K562 (cell line): ENCODE data around the gene CHST10. TPM values are rescaled to one million over a fixed set of nuclear protein-coding genes. Genes with fewer than 3 reads are reported as not detected.

Experiments
- ATAC-seq: fragments of 200-7000 bp; cut with Tn5 transposase; 3 replicates; pipeline ENCODE4 v1.9.1; 2020; ENCODE audit warnings: moderate library complexity
- BruUV-seq: library from RNA; stranded (reverse); fragments of 400-500 nt; replicated peaks from 2 replicates; lab custom pipeline; 2021; lab: Mats Ljungman, UMichigan
- CTCF ChIA-PET: fragments of 300-600 bp; formaldehyde crosslinking; extraction: SDS; loops from one replicate; lab custom pipeline; 2021; ENCODE audit warnings: low intra/inter-chr PET ratio; lab: Yijun Ruan, JAX
- POLR2A ChIA-PET: fragments of 300-600, 350-650 bp; sonication (Branson Sonifier 250); formaldehyde crosslinking; extraction: SDS; loops from one replicate; lab custom pipeline; 2021; ENCODE audit warnings: antibody characterized with exemption, inconsistent platforms; lab: Yijun Ruan, JAX
- DNase-seq, 4 experiments: peaks; one replicate each; pipeline versions ENCODE4 v3.0.0 to v3.0.0-alpha.2; 2011 to 2018; ENCODE audit warnings: low spot score in 3 of 4, mixed read lengths in 3 of 4; ENCODE audit errors: extremely low read depth in 1 of 4
- FAIRE-seq: peaks from 2 replicates; lab custom pipeline; 2011; peaks lifted over from hg19 to GRCh38; lab: Jason Lieb, UNC
- H2AFZ ChIP-seq: 2 replicates; pipeline ENCODE4 v1.6.0; 2011; ENCODE audit warnings: low read depth, low read length, control low read depth, inconsistent platforms
- H3K27ac ChIP-seq: fragments of 200-600 bp; 3 replicates; pipeline ENCODE4 v1.8.0; 2011; ENCODE audit warnings: low read depth, mild to moderate bottlenecking, control low read depth, inconsistent platforms, low read length, moderate library complexity, mixed read lengths; ENCODE audit errors: extremely low read depth
- H3K27me3 ChIP-seq, 2 experiments: fragments of 300-600 bp in 1 of 2; 2 replicates in 1 of 2; 3 replicates in 1 of 2; pipeline versions ENCODE4 v1.6.0 to v1.8.0; 2011; ENCODE audit warnings: inconsistent platforms in 2 of 2, low read length in 2 of 2, mild to moderate bottlenecking in 1 of 2, mixed read lengths in 1 of 2, moderate library complexity in 1 of 2; ENCODE audit not compliant: control insufficient read depth in 2 of 2, insufficient read depth in 2 of 2
- H3K36me3 ChIP-seq: fragments of 300-600 bp; 3 replicates; pipeline ENCODE4 v1.8.0; 2011; ENCODE audit warnings: mild to moderate bottlenecking, low read length, inconsistent platforms; ENCODE audit not compliant: control insufficient read depth, insufficient read depth
- H3K4me1 ChIP-seq, 2 experiments: fragments of 200-600 bp in 1 of 2; replicated peaks in 1 of 2; 2 replicates in 1 of 2; 3 replicates in 1 of 2; pipeline versions ENCODE4 v1.5.1 to v1.8.0; 2011; ENCODE audit warnings: inconsistent platforms in 2 of 2, low read length in 2 of 2, mild to moderate bottlenecking in 1 of 2, mixed read lengths in 1 of 2, moderate library complexity in 1 of 2; ENCODE audit not compliant: control insufficient read depth in 2 of 2, insufficient read depth in 2 of 2
- H3K4me2 ChIP-seq: 2 replicates; pipeline ENCODE4 v1.6.1; 2011; ENCODE audit warnings: low read length, control low read depth, inconsistent platforms, mixed read lengths; ENCODE audit not compliant: insufficient read depth
- H3K4me3 ChIP-seq: fragments of 200-600 bp; sonication (generic), shearing (Covaris generic); 2 replicates; pipeline ENCODE4 v1.5.1; 2016; ENCODE audit warnings: control low read depth, inconsistent platforms
- H3K79me2 ChIP-seq: fragments of 200-600 bp; 3 replicates; pipeline ENCODE4 v1.8.0; 2011; ENCODE audit warnings: low read length, inconsistent platforms; ENCODE audit not compliant: control insufficient read depth, insufficient read depth
- H3K9ac ChIP-seq, 2 experiments: 2 replicates each; pipeline versions ENCODE4 v1.6.0 to v1.6.1; 2011; ENCODE audit warnings: low read depth in 2 of 2, low read length in 2 of 2, control low read depth in 1 of 2, inconsistent platforms in 1 of 2, mild to moderate bottlenecking in 1 of 2, mixed read lengths in 1 of 2; ENCODE audit not compliant: insufficient read depth in 1 of 2
- H3K9me1 ChIP-seq: one replicate; pipeline ENCODE4 v1.6.0; 2011; ENCODE audit warnings: inconsistent platforms, mild to moderate bottlenecking, low read length, moderate library complexity; ENCODE audit not compliant: control insufficient read depth, insufficient read depth
- H3K9me3 ChIP-seq: replicated peaks from 2 replicates; pipeline ENCODE4 v1.5.1; 2011; ENCODE audit warnings: low read depth, low read length, inconsistent platforms; ENCODE audit not compliant: control insufficient read depth, insufficient read depth
- H4K20me1 ChIP-seq: replicated peaks from 2 replicates; pipeline ENCODE4 v1.6.1; 2011; ENCODE audit warnings: low read length, inconsistent platforms, mixed read lengths; ENCODE audit not compliant: control insufficient read depth, insufficient read depth
- ARID3B ChIP-seq: fragments of 250-450 bp; sonication (Bioruptor Pico); IDR thresholded peaks from 2 replicates; pipeline ENCODE4 v1.4.0; 2020; ENCODE audit warnings: borderline replicate concordance
- ATF6 ChIP-seq: sonication (generic); formaldehyde crosslinking; IDR thresholded peaks from 2 replicates; pipeline ENCODE4 v1.4.0; 2020; ENCODE audit warnings: mild to moderate bottlenecking, missing genetic modification reagents
- GABPA ChIP-seq: fragments of 200-800 bp; sonication (Bioruptor generic); conservative IDR thresholded peaks from 2 replicates; pipeline ENCODE4 v1.6.1; 2016; ENCODE audit warnings: low read depth, missing genetic modification characterization, missing compliant biosample characterization
- KLF6 ChIP-seq: fragments of 250-450 bp; sonication (Bioruptor Pico); IDR thresholded peaks from 2 replicates; pipeline ENCODE4 v1.4.0; 2020; ENCODE audit warnings: mild to moderate bottlenecking, moderate library complexity, borderline replicate concordance
- XRCC3 ChIP-seq: fragments of 450-650 bp; IDR thresholded peaks from 2 replicates; pipeline ENCODE4 v1.6.1; 2017; ENCODE audit warnings: mild to moderate bottlenecking, moderate library complexity
- ZNF263 ChIP-seq: sonication (generic); formaldehyde crosslinking; IDR thresholded peaks from 2 replicates; pipeline ENCODE4 v1.8.0; 2022; ENCODE audit warnings: mild to moderate bottlenecking, missing genetic modification reagents, borderline replicate concordance
- ZNF431 ChIP-seq: sonication (generic); formaldehyde crosslinking; IDR thresholded peaks from 2 replicates; pipeline ENCODE4 v1.8.0; 2022; ENCODE audit warnings: mild to moderate bottlenecking, missing genetic modification reagents
- ZNF639 ChIP-seq, 2 experiments: fragments of 200-800 bp in 1 of 2; sonication (Bioruptor generic) in 1 of 2; sonication (generic) in 1 of 2; formaldehyde crosslinking in 1 of 2; IDR thresholded peaks in 1 of 2; conservative IDR thresholded peaks in 1 of 2; 2 replicates each; pipeline versions ENCODE4 v1.5.0 to v1.6.1; 2016 to 2020; ENCODE audit warnings: missing compliant biosample characterization in 1 of 2, missing genetic modification characterization in 1 of 2, missing genetic modification reagents in 1 of 2
- WGBS: fragments of 100-300 bp; shearing (Covaris generic); methylation state at CpG from one replicate; pipeline ENCODE4 v1.1.6; 2016; ENCODE audit warnings: low coverage, mixed read lengths; ENCODE audit not compliant: insufficient coverage; ENCODE audit errors: missing lambda C conversion rate; 5-methylcytosine and 5-hydroxymethylcytosine counted together
- in situ Hi-C: fragments of 300-500 bp; cut with MboI; formaldehyde crosslinking; loops from 4 replicates; pipeline ENCODE4 v1.15.0; 2018; ENCODE audit warnings: inconsistent platforms, mixed read lengths
- intact Hi-C: fragments of 100-400 bp; cut with micrococcal nuclease; formaldehyde crosslinking; loops from 2 replicates; pipeline ENCODE4 v1.14.2; 2022
- polyA plus RNA-seq, 8 experiments: library from polyadenylated mRNA; depleted of rRNA in 4 of 8; stranded (reverse) in 5 of 8; unstranded in 3 of 8; fragments of >200 nt; fragmentation: Nextera tagmentation in 2 of 8; fragmentation: Illumina TruSeq in 1 of 8; extraction: Ambion mirVana in 2 of 8; extraction: Trizol in 1 of 8; gene quantifications; 2 replicates each; pipeline versions ENCODE4 v1.2.1 to v1.2.3, GENCODE V29; 2011 to 2014; ENCODE audit warnings: inconsistent platforms in 1 of 8, missing spikeins in 1 of 8
- total RNA-seq, 7 experiments: library from RNA; depleted of rRNA in 6 of 7; stranded (reverse); fragments of >200 nt in 6 of 7; fragmentation: Illumina TruSeq in 2 of 7; extraction: Trizol in 2 of 7; gene quantifications; 2 replicates each; pipeline versions ENCODE4 v1.2.1 to v1.2.3, GENCODE V29; 2011 to 2021; ENCODE audit warnings: low replicate concordance in 1 of 7

CHST10 gene
- total and polyA plus RNA-seq, 9 of the 15 experiments (the other 6 are each of a cell fraction or from before 2014, with no cell fraction given): 1.3 to 30.9 (median 19.3) TPM

- Histone ChIP-seq H3K9ac (no peak overlapping the region), H3K27me3 (no peaks in the 10 kb centered on the region), H3K4me1 (no peaks in the 10 kb centered on the region), H3K79me2 (no peaks in the 10 kb centered on the region), H3K4me3 (no peak overlapping the region), H3K36me3 (no peaks in the 10 kb centered on the region), H3K27ac (no peak overlapping the region), H3K9me3 (no peaks in the 10 kb centered on the region), H2AFZ (peak overlapping the region; percentile 61), H3K4me2 (no peak overlapping the region), H3K9me1 (no peaks in the 10 kb centered on the region), H4K20me1 (no peaks in the 10 kb centered on the region)
- 51% methylated on average over 3 of the region's 3 CpGs for WGBS
- ATAC-seq: 0 out of 3 replicates have a peak, but pooled peaks have one; percentile 35
- no TSS peak for BruUV-seq
- in situ Hi-C loops (loop anchor here (5.0 to 25.0 kb wide), 2 partner anchors 118 to 818 kb away; no protein-coding TSS in a partner anchor), intact Hi-C loops (loop anchor here (1.0 to 5.0 kb wide), 2 partner anchors 58 to 117 kb away; partner anchors contain the start of gene LONRF2)
- FAIRE-seq: no peak
- DNase-seq: no peak
- CTCF ChIA-PET: interaction anchor here (0.5 to 4.6 kb wide), 4 partner anchors 118 to 822 kb away, joined by 3 to 66 read pairs (median 5); no protein-coding TSS in a partner anchor
- POLR2A ChIA-PET: interaction anchor here (0.7 to 1.3 kb wide), 5 partner anchors 9 to 118 kb away, joined by 3 to 11 read pairs (median 3); no protein-coding TSS in a partner anchor
- TF ChIP-seq XRCC3 (no peak), ZNF431 (no peak), KLF6 (CRISPR knock-in tag) (no peak), ARID3B (no peak), ZNF639 (CRISPR knock-in tag; conservative IDR thresholded peaks at IDR 0.05 in 1 of 2, IDR thresholded peaks at IDR 0.05 in 1 of 2) (no peak), ZNF263 (no peak), GABPA (tag) (0 out of 2 replicates have a peak, but pooled peaks have one; percentile 9), ATF6 (CRISPR knock-in tag) (no peak)
These were observed 36.8 kb downstream of the CHST10 start for GRCh38 chr2:100380681-100381080.
